Measurements from ENCODE around the gene CFAP299.

- TF ChIP-seq TRIM28 (IDR thresholded peaks at IDR 0.05), result no peak
- no peak for TF ChIP-seq JUN (IDR thresholded peaks at IDR 0.05; ENCODE audit: borderline replicate concordance, low read depth, low read length)
- TF ChIP-seq JUN (CRISPR knock-in tag; IDR thresholded peaks at IDR 0.05; ENCODE audit: borderline replicate concordance), result no peak
- no peak for TF ChIP-seq CTCF (IDR thresholded peaks at IDR 0.05 in 2 of 3, conservative IDR thresholded peaks at IDR 0.05 in 1 of 3; ENCODE audit: insufficient read depth in 2 of 3, low read depth in 1 of 3, low read length in 3 of 3)
- TF ChIP-seq PRPF4 (IDR thresholded peaks at IDR 0.05; ENCODE audit: insufficient read depth, low read depth, low read length, poor library complexity, severe bottlenecking), result no peak
Observed at GRCh38 chr4:80507077-80507476, 171.5 kb downstream of the CFAP299 start.

Measured in K562 (cell line).